Measurements from ENCODE around the gene FLRT2.

FLRT2 gene

DNA sequence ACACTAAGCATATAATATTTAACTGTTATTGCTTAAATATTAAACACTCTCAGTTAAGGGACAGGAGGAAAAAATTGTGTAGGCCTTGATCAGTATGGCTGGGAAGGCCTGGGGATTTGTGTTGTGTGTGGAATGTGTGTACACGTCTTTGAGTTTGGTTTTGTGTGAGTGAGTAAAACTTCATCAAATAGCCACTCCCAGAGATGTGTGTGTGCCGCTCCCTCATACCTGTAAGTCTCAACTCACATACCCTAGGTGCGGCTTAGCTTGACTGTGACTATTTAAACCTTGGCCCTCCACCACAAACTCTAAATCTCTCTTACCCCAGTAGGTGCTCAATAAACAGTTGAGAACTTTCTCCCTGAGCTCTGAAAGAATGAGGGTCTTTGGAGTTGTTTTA, 64.3 kb downstream of the FLRT2 start:
- no peak for DNase-seq

DNA sequence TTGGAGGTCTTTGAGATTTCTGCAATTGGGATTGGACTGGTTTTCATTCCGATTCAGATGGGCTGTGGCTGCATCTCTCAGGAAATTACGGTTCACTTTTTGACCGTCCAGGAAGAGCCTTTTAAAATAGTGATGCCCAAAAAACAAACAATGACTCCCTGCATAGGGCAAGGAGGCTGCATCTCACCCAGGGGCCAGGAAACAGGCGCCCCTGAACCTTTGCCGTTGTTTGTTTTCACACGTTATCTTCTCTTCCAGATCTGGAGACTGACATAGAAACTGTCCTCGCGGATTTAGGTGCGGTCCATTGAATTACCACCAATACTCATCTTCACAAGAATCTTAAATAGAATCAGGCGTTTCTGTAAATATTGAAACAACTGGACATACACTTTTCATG, 66.0 kb downstream of the FLRT2 start:
- no peak for DNase-seq

DNA sequence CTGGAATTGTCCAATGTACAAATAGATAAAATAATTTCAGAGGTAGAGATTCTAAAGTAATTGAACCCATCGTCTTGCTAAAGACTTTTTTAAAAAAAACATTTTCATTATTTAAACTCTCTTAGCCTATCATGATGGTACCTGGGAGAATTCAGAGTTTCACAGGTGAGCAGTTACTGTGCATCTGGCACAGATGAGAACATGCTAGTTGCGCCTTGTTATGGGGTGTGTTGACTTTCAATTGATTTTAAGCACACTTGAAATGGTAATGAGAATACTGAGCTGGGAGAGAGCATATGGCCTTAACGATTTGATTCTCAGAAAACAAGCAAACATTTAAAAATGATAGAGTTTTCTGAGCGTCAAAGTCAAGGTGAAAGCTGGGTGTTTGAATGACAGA, 66.6 kb downstream of the FLRT2 start:
- DNase-seq: no peak

DNA sequence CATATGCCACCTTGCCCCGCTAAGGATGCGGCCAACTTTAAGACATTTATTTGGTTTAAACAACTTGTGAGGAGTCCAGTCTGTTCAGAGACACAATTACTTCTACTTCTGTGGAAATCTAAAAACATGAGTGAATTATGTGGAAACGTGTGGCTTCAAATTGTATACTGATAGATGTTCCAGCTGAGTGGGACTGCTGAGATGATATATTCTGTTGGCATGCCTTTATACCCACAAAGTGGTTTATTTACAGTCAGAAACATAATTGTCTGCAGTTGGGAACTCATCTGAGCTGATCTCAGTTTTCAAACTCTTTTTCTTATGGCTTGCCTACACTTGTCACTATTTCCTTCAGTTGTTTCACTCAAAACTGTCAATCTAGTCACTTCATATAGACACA, 67.8 kb downstream of the FLRT2 start:
- DNase-seq: no peak

DNA sequence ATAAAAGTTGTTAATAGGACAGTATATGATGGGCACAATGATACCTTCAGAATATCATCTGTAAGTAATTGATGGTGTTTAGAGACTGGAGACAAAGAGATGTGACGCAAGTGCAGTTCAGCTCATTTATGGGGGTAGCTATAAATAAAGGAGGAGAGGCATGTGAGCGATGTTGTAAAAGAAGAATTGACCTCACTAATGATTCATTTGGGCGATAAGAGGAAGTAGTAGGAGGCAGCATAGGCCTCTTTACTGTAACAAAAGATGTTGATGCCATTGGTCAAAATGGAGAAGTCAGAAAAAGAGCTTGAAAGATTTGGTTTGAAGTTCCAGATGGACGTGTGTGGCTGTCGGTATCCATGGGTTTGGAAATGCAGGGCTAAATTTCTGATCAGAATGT, 70.0 kb downstream of the FLRT2 start:
- no peak for DNase-seq

DNA sequence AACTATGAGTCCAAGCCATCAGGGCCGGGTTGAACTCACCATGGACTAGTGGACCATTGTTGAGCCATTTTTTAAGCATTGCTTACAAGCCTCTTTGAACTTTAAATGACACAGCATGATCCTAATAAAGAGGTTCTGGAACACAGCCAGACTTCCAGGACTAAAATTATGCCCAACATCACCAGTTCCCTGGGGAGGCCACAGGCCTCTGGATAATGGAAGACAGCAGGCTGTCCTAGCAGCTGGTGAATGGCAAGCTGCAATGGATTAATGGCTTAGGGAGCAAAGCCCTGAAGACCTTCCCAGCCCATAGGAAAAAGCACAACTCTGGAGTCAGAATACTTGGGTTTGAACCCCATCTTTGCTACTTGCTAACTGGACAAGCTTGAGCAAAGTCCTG, 71.3 kb downstream of the FLRT2 start:
- DNase-seq: no peak

DNA sequence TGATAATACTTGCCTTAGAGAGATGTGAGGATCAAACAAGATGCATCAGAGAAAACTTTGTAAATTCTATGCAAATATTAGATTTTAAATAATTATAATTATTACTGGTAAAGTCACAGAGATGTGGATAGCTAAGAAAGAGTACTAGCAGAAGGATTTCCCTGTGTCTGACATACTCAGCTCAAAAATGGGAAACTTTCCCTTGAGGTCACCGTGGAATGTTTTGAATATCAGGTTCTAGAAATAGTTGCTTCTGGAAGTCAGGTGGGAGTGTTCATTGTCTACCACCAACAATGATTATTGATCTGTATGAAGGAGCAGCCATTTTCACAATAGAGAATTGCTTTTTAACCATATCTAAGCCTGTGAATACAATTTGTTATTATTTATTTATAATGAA, 71.7 kb downstream of the FLRT2 start:
- DNase-seq: no peak

DNA sequence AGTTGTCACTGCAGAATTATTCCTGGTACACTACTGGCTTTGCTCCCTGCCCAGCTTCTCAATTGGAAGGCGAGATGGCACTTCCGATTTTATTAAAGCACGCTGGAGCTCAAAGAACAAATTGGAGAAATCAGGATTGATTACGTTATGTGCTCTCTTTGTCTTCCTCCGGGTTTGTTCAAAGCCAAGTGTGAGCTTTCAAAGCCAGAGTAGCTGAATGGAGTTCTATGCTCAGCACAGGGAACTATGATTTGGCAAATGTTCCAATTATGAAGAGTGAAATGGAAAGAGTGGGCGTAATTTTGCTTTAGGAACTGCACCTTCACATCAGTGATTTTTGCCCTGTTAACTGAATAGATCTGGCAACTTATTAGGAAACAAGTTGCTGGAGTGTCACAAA, 72.4 kb downstream of the FLRT2 start:
- DNase-seq: peak in 1 of 51 donors; percentile 49

DNA sequence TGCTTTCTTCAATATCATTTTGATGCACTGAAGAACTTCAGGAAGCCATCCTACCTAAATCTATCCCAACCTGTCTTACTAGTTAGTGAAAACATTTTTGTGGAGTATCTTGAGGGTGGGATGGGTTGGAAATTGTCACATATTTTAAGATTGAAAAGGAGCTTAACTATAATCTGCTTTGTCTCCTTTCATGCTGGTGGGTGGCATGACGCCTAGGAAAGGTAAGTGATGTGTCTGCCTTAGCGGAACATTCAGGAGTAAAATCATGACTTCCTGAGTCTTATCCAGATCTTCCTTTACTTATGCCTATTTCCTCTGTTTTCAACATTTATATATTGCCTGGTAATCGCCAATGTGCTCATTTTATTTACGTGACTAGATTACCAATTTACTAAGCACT, 74.1 kb downstream of the FLRT2 start:
- DNase-seq: no peak

DNA sequence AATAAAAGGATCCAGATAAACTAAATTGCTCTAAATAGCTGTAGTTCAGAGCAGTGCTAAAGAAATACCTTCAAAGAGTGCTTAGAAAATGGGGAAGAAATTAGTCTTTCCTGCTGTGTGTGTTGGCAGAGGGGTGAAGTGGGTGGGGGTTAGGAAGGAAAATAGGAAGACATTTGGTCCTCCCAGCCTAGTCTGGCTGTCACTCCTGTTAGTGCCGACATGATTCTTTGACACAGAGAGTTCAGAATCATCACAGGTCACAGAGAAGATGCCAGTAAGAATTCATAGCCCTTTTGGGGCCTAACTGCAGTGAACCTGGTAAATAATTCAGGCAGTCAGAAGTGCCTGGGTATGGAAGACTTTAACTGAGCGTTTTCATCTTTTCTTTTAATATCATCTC, 74.8 kb downstream of the FLRT2 start:
- DNase-seq: no peak

DNA sequence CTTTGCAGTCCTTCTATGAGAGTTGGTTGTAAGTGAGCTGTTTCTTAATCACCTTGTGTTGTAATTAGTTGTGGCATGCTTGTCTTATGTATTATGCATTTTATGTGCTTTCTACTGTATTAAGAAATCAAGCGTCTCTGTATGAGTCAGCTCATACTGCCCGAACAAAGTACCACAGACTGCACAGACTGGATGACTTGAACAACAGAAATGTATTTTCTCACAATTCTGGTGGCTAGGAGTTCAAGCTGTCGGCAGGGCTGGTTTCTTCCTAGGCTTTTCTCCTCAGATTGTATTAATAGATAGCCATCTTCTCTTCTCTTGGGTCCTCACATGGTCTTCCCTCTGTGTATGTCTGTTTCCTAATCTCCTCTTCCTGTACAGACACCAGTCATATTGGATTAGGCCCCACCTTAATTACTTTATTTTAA, 77.7 kb downstream of the FLRT2 start:
- DNase-seq: no peak

DNA sequence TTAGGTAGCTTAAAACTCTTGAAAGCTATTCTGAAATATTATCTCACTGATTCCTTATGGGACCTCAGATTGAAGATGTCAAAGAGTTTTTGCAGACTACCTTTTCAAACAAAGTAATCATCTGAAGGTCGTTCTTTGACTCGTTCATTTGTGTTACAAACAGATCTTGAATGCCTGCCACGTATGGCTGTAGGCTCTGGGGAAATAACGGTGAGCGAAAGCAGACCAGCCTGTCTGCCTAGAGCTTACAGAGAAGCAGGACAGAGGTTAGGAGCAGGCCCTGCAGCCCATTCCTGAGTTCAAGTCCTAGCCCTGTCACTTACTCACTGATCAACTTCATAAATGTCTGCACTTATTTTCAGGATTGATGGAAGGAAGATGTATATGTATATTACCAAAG, 83.6 kb downstream of the FLRT2 start:
- no peak for DNase-seq

DNA sequence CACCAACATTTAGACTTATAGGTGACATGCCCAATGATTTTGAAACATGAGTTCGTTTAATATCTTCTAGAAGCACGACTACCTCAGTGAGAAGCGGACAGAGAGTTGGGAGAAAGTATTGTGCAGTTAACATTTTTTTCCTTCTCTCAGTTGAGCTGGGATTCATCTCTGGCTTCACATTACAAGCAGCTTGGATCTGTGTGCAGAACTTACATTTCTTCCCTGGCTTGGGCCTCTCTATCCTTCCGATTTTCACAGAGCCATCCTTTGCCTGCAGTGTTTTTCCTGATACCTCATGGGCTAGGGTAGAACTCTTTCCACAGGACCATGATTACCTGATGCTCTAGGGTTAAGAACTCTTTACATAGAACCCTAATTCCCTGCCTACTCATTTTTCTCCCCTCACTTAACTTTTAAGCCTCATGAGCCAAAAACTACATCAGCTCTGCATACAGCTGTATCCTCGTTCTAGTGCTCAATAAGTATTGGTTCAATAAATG, 86.5 kb downstream of the FLRT2 start:
- no peak for DNase-seq

DNA sequence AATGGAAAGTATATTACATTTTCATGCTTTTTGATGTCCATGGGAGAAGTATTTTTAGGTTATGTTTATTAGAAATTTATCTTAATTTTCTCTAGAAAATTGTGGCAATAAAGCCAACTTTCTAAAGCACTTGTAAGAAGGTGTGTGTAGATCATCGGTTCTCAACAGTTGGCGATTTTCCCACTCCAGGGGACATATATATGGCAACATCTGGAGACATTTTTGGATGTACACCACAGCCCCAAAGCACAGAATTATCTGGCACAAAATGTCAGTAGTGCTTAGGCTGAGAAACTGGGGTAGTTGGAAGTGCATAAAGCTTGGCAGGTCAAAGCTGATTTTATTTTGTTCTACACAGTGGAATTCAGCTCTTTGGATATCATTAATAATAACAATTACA, 86.9 kb downstream of the FLRT2 start:
- no peak for DNase-seq

DNA sequence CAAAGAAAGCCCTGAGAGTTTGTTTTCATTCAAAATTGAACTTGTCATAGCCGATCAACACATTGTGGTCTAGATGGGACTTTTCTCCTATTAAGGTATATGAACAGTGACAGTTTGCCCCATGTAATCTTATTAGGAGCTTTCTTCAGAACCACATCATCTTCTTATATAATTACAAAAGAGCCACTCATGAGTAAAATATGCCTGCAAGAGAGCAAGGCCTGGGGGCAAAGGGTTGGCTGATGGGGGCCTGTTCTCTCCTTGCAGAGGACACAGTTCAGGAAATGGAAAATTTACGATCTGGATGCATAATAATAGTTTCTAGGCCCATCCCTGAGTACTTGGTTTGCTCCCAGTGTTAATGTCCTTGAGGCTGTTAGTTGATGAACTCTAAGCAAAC, 87.8 kb downstream of the FLRT2 start:
- no peak for DNase-seq

DNA sequence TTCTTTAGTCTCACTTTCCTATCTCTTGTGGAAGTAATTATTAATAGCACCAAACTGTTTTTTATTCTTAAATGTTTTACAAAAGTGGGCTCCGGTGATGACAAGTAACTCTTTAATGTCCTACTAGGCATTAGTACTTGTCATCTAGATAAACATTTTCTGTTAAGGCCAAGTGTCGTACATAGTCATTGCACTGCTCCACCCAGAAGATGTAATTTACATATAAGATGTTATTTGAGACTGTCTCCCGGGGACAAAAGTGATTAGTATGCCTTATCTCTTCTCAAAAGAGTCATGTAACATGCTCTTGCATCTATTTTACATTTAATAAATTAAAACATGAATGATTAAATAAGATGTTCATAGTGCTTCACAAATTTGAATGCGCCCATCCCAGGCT, 88.4 kb downstream of the FLRT2 start:
- DNase-seq: no peak

DNA sequence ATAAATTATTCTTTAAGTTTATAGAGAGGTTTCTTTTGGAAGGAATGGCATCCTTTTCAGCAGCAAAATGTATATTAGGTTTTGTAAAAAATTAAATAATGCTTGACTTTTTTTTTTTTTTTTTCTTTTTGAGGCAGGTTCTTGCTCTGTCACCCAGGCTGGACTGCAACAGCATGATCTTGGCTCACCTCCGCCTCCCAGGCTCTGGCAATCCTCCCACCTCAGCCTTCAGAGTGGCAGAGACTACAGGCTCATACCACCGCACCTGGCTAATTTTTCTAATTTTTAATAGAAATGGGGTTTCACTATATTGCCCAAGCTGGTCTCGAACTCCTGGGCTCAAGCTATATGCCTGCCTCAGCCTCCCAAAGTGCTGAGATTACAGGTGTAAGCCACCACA, 89.0 kb downstream of the FLRT2 start:
- no peak for DNase-seq

DNA sequence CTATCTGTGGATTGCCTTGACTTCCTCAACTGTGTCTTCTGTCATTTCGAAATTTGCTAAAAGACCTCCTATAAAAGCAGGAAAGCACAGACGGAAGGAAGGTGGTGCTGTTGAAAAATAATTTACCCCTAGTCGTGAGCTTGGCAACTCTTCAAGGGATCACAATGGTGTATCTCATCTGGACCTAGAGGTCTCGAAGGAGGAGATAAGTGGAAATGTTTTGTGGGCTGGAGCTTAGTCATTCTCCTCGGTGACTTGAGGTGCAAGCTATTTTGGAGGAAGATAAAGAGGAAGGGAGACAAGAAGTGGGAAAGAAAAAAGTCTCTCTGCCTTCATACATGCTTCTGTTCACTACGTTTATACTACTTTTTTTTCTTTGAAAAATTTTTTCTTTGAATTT, 89.9 kb downstream of the FLRT2 start:
- DNase-seq: no peak

DNA sequence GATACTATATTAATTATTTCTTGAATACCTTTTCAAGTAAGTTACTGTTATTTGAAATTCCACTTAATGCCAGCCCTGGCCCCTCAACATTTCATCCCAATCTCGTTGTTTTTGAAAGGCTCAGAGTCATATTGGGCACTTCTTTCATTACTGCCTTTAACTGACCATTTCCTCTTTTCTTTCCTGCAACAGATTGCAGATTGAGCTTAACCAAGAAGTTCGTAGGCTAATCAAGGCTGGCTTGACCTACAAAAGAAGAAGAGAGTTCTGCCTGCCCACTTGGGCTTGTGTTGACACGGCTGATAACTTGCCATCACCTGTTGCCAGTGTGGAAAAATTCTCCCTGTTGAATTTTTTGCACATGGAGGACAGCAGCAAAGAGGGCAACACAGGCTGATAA, 91.0 kb downstream of the FLRT2 start:
- no peak for DNase-seq

DNA sequence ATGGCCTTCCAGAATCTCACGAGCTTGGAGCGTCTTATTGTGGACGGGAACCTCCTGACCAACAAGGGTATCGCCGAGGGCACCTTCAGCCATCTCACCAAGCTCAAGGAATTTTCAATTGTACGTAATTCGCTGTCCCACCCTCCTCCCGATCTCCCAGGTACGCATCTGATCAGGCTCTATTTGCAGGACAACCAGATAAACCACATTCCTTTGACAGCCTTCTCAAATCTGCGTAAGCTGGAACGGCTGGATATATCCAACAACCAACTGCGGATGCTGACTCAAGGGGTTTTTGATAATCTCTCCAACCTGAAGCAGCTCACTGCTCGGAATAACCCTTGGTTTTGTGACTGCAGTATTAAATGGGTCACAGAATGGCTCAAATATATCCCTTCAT, 92.2 kb downstream of the FLRT2 start:
- no peak for DNase-seq

DNA sequence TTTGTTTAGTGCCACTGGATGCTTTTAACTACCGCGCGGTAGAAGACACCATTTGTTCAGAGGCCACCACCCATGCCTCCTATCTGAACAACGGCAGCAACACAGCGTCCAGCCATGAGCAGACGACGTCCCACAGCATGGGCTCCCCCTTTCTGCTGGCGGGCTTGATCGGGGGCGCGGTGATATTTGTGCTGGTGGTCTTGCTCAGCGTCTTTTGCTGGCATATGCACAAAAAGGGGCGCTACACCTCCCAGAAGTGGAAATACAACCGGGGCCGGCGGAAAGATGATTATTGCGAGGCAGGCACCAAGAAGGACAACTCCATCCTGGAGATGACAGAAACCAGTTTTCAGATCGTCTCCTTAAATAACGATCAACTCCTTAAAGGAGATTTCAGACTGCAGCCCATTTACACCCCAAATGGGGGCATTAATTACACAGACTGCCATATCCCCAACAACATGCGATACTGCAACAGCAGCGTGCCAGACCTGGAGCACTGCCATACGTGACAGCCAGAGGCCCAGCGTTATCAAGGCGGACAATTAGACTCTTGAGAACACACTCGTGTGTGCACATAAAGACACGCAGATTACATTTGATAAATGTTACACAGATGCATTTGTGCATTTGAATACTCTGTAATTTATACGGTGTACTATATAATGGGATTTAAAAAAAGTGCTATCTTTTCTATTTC, 93.2 kb downstream of the FLRT2 start:
- DNase-seq: no peak

DNA sequence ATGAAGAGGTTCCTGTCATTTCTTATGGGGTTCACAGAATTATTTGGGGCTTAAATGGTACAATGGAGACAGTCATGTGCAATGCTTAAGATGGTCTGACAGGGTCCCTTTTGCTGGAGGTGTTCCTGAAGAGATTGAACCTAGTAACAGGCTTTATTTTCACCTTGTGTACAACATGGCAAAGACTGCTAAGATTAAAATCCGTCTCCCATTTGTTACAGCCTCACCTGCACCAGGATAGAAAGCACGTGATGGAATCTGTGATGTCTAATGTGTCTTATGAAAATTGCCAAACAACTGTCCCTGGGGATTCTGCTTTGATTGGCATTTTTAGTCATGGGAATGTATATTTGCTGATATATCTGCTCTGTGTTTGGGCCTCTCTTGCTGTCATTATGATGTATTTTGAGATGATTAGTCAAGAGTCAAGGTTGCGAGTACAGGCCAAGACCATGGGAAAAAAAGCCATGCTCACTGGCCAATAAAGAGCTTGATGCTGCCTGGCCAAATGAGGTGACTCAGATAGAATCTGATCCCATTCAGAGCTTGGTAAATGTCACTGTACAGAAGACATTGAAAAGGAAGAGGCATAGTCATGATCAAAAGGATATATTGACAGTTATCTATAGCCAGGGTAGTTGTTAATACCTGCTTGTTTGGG, 96.1 kb downstream of the FLRT2 start:
- DNase-seq: no peak

DNA sequence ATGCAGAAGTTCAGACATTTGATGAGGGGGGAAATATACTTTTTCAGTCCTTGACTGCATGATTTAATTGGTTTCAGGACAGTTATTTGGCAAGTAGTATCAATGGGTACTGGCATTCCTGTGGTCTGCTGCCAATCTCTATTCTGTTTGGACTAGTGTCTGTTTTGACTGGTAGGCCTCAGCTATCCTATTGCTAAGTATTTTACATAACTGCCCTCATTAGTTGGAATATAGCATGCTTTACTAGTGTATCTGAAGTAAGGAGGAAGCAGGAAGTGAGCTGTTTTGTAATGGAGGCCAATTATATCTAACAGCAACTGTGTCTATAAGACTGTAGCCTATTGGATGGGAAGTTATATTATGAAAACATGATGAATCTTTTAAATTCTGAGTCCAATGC, 104.3 kb downstream of the FLRT2 start:
- no peak for DNase-seq

DNA sequence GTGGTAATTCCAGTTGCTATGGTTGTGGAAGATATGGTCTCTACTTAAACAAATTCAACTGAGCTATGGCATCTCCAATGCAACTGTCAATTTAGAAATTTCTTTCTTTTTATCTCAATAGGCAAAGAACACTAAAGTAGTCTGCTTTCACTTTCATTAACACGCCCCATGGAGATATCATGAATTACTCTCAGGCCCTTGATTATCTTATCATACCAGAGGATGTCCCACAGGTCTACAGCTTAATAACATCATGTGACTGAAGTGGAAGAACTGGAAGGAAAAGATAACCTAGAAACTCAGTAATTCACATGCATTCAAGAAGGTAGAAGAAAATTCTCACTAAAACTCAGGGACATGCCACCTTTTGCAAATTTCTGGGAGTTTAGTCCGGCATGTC, 114.3 kb downstream of the FLRT2 start:
- no peak for DNase-seq
